ENCODE measurements around the gene NRIP1. TPM values are rescaled to one million over a fixed set of nuclear protein-coding genes. Genes with fewer than 3 reads are reported as not detected.

NRIP1 gene
- total and polyA plus RNA-seq, 2 donors (not counting 3 experiments of a cell fraction or from before 2014, with no cell fraction given): 2.8 to 24.0 TPM

GRCh38 chr21:15098908-15099307, 34.1 kb upstream of the NRIP1 start:
- dilution Hi-C loops (cut with MboI; ENCODE audit: extremely low pct_ligation_motif_present, low sequenced_read_pairs) (no loop called here), intact Hi-C loops (cut with micrococcal nuclease) (no loop called here)
- Histone ChIP-seq H3K9me3 (replicated peaks; ENCODE audit: control insufficient read depth, insufficient read depth, low read length) (no peaks in the 10 kb centered on the region), H3K9me1 (replicated peaks; ENCODE audit: control insufficient read depth, extremely low read depth, insufficient read depth, low read length) (no peaks in the 10 kb centered on the region), H3K9ac (replicated peaks; ENCODE audit: extremely low read depth, insufficient read depth, low read length) (no peak overlapping the region), H3K27ac (ENCODE audit: insufficient read depth, low read depth, low read length) (no peak overlapping the region), H3K4me2 (ENCODE audit: insufficient read depth, low read length) (no peak overlapping the region), H4K20me1 (replicated peaks; ENCODE audit: control insufficient read depth, extremely low read depth, insufficient read depth, low read length) (no peaks in the 10 kb centered on the region), H3K4me1 (ENCODE audit: control insufficient read depth, extremely low read depth, insufficient read depth, low read length) (no peaks in the 10 kb centered on the region), H3K36me3 (ENCODE audit: control insufficient read depth in 2 of 2, extremely low read depth in 1 of 2, insufficient read depth in 2 of 2, low read length in 2 of 2) (no peaks in the 10 kb centered on the region), H2AFZ (ENCODE audit: low read depth, low read length) (no peak overlapping the region), H3K27me3 (ENCODE audit: control insufficient read depth in 2 of 2, insufficient read depth in 2 of 2, low read length in 2 of 2) (no peaks in the 10 kb centered on the region), H3K79me2 (ENCODE audit: control insufficient read depth, insufficient read depth, low read length) (no peaks in the 10 kb centered on the region), H3K4me3 (replicated peaks in 1 of 3; ENCODE audit: insufficient read depth in 1 of 3, low read depth in 1 of 3, low read length in 3 of 3) (no peak overlapping the region)
- ChIA-PET CTCF (no interaction called here), POLR2A (no interaction called here)
- TF ChIP-seq EZH2 (IDR thresholded peaks at IDR 0.05; ENCODE audit: borderline replicate concordance, low read depth, low read length, severe bottlenecking) (no peak), POLR2AphosphoS5 (IDR thresholded peaks at IDR 0.05; ENCODE audit: insufficient read depth, low read depth, low read length) (no peak), MAX (IDR thresholded peaks at IDR 0.05; ENCODE audit: insufficient read depth, insufficient read length) (no peak), MYC (IDR thresholded peaks at IDR 0.05; ENCODE audit: low read depth, low read length) (no peak), GATA2 (IDR thresholded peaks at IDR 0.05; ENCODE audit: insufficient read depth, insufficient read length, low read depth, low read length) (no peak), JUN (IDR thresholded peaks at IDR 0.05; ENCODE audit: borderline replicate concordance, insufficient read depth, insufficient read length, low read depth) (no peak)
- FAIRE-seq (no peak), DNase-seq (ENCODE audit: low read depth, low spot score) (no peak)
- no TSS peak for BruUV-seq (replicated peaks)

- ChIA-PET POLR2A (no interaction called here), CTCF (no interaction called here)
- Histone ChIP-seq H3K4me3 (replicated peaks in 1 of 3; ENCODE audit: insufficient read depth in 1 of 3, low read depth in 1 of 3, low read length in 3 of 3) (no peak overlapping the region), H4K20me1 (replicated peaks; ENCODE audit: control insufficient read depth, extremely low read depth, insufficient read depth, low read length) (no peaks in the 10 kb centered on the region), H3K4me2 (ENCODE audit: insufficient read depth, low read length) (no peak overlapping the region), H3K9me3 (replicated peaks; ENCODE audit: control insufficient read depth, insufficient read depth, low read length) (no peaks in the 10 kb centered on the region), H3K4me1 (ENCODE audit: control insufficient read depth, extremely low read depth, insufficient read depth, low read length) (no peaks in the 10 kb centered on the region), H2AFZ (ENCODE audit: low read depth, low read length) (no peak overlapping the region), H3K27ac (ENCODE audit: insufficient read depth, low read depth, low read length) (no peak overlapping the region), H3K9ac (replicated peaks; ENCODE audit: extremely low read depth, insufficient read depth, low read length) (no peak overlapping the region), H3K36me3 (ENCODE audit: control insufficient read depth in 2 of 2, extremely low read depth in 1 of 2, insufficient read depth in 2 of 2, low read length in 2 of 2) (no peaks in the 10 kb centered on the region), H3K9me1 (replicated peaks; ENCODE audit: control insufficient read depth, extremely low read depth, insufficient read depth, low read length) (no peaks in the 10 kb centered on the region), H3K79me2 (ENCODE audit: control insufficient read depth, insufficient read depth, low read length) (no peaks in the 10 kb centered on the region), H3K27me3 (ENCODE audit: control insufficient read depth in 2 of 2, insufficient read depth in 2 of 2, low read length in 2 of 2) (no peaks in the 10 kb centered on the region)
- dilution Hi-C loops (cut with MboI; ENCODE audit: extremely low pct_ligation_motif_present, low sequenced_read_pairs): no loop called here
- FAIRE-seq: no peak
- intact Hi-C loops (cut with micrococcal nuclease): no loop called here
- TF ChIP-seq POLR2A (IDR thresholded peaks at IDR 0.05; ENCODE audit: low read depth, low read length) (no peak), JUN (IDR thresholded peaks at IDR 0.05; ENCODE audit: borderline replicate concordance, insufficient read depth, insufficient read length, low read depth) (no peak), GATA2 (IDR thresholded peaks at IDR 0.05; ENCODE audit: insufficient read depth, insufficient read length, low read depth, low read length) (no peak), POLR2AphosphoS5 (IDR thresholded peaks at IDR 0.05; ENCODE audit: insufficient read depth, low read depth, low read length) (no peak), CTCF (IDR thresholded peaks at IDR 0.05; ENCODE audit: extremely low read depth in 1 of 2, insufficient read depth in 1 of 2, low read depth in 1 of 2, low read length in 2 of 2) (no peak), MAX (IDR thresholded peaks at IDR 0.05; ENCODE audit: insufficient read depth, insufficient read length) (no peak), FOS (IDR thresholded peaks at IDR 0.05; ENCODE audit: borderline replicate concordance, insufficient read depth, low read length) (no peak), EZH2 (IDR thresholded peaks at IDR 0.05; ENCODE audit: borderline replicate concordance, low read depth, low read length, severe bottlenecking) (no peak), MYC (IDR thresholded peaks at IDR 0.05; ENCODE audit: low read depth, low read length) (no peak)
- no TSS peak for BruUV-seq (replicated peaks)
- no peak for DNase-seq (ENCODE audit: low read depth, low spot score)
Observed at GRCh38 chr21:15098181-15098580, 33.4 kb upstream of the NRIP1 start.

All from endothelial cell of umbilical vein (primary cell).